Measurements from ENCODE around the gene RIPPLY2. TPM values are rescaled to one million over a fixed set of nuclear protein-coding genes. Genes with fewer than 3 reads are reported as not detected.

RIPPLY2 gene
- total and polyA plus RNA-seq, 9 of the 15 experiments (the other 6 are each of a cell fraction or from before 2014, with no cell fraction given), result not detected

DNA sequence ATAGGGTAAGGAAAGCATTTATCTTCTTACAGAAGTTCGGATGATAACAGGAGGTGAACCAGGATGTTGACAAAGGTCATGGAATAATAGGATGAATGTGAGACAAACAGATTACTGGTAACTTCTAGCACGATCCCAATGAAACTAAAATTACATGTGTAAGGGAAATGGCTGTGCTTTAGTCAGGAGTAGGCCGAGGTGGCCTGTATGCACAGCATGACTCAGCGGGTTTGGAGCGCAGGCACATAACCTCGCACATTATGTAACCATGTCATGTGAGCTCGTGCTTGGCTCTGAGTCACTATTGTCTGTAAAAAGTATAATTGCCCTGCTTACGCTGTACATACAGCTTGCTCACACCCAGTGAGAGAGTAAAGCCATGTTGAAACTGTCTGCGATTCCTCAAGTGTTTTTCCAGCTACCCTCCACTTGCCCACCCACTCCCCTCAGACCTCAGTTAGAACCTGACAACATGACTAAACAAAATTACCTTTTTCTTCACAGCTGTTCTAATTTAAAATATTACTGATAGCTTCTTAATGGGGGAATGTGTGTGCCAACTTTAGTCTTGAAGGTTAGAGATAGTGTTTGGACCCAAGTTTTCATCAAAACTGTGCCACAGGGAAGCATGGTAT is 14.5 kb downstream of the RIPPLY2 start (continued):
- TF ChIP-seq, protein P1, sequence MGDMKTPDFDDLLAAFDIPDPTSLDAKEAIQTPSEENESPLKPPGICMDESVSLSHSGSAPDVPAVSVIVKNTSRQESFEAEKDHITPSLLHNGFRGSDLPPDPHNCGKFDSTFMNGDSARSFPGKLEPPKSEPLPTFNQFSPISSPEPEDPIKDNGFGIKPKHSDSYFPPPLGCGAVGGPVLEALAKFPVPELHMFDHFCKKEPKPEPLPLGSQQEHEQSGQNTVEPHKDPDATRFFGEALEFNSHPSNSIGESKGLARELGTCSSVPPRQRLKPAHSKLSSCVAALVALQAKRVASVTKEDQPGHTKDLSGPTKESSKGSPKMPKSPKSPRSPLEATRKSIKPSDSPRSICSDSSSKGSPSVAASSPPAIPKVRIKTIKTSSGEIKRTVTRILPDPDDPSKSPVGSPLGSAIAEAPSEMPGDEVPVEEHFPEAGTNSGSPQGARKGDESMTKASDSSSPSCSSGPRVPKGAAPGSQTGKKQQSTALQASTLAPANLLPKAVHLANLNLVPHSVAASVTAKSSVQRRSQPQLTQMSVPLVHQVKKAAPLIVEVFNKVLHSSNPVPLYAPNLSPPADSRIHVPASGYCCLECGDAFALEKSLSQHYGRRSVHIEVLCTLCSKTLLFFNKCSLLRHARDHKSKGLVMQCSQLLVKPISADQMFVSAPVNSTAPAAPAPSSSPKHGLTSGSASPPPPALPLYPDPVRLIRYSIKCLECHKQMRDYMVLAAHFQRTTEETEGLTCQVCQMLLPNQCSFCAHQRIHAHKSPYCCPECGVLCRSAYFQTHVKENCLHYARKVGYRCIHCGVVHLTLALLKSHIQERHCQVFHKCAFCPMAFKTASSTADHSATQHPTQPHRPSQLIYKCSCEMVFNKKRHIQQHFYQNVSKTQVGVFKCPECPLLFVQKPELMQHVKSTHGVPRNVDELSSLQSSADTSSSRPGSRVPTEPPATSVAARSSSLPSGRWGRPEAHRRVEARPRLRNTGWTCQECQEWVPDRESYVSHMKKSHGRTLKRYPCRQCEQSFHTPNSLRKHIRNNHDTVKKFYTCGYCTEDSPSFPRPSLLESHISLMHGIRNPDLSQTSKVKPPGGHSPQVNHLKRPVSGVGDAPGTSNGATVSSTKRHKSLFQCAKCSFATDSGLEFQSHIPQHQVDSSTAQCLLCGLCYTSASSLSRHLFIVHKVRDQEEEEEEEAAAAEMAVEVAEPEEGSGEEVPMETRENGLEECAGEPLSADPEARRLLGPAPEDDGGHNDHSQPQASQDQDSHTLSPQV (IDR thresholded peaks at IDR 0.05), result peak; percentile 98
- TF ChIP-seq ZNF384 (IDR thresholded peaks at IDR 0.05; ENCODE audit: low read depth, low read length), result no peak
- TF ChIP-seq, protein P2, sequence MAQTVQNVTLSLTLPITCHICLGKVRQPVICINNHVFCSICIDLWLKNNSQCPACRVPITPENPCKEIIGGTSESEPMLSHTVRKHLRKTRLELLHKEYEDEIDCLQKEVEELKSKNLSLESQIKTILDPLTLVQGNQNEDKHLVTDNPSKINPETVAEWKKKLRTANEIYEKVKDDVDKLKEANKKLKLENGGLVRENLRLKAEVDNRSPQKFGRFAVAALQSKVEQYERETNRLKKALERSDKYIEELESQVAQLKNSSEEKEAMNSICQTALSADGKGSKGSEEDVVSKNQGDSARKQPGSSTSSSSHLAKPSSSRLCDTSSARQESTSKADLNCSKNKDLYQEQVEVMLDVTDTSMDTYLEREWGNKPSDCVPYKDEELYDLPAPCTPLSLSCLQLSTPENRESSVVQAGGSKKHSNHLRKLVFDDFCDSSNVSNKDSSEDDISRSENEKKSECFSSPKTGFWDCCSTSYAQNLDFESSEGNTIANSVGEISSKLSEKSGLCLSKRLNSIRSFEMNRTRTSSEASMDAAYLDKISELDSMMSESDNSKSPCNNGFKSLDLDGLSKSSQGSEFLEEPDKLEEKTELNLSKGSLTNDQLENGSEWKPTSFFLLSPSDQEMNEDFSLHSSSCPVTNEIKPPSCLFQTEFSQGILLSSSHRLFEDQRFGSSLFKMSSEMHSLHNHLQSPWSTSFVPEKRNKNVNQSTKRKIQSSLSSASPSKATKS (CRISPR knock-in tag; IDR thresholded peaks at IDR 0.05), result no peak
- TF ChIP-seq, protein P3, sequence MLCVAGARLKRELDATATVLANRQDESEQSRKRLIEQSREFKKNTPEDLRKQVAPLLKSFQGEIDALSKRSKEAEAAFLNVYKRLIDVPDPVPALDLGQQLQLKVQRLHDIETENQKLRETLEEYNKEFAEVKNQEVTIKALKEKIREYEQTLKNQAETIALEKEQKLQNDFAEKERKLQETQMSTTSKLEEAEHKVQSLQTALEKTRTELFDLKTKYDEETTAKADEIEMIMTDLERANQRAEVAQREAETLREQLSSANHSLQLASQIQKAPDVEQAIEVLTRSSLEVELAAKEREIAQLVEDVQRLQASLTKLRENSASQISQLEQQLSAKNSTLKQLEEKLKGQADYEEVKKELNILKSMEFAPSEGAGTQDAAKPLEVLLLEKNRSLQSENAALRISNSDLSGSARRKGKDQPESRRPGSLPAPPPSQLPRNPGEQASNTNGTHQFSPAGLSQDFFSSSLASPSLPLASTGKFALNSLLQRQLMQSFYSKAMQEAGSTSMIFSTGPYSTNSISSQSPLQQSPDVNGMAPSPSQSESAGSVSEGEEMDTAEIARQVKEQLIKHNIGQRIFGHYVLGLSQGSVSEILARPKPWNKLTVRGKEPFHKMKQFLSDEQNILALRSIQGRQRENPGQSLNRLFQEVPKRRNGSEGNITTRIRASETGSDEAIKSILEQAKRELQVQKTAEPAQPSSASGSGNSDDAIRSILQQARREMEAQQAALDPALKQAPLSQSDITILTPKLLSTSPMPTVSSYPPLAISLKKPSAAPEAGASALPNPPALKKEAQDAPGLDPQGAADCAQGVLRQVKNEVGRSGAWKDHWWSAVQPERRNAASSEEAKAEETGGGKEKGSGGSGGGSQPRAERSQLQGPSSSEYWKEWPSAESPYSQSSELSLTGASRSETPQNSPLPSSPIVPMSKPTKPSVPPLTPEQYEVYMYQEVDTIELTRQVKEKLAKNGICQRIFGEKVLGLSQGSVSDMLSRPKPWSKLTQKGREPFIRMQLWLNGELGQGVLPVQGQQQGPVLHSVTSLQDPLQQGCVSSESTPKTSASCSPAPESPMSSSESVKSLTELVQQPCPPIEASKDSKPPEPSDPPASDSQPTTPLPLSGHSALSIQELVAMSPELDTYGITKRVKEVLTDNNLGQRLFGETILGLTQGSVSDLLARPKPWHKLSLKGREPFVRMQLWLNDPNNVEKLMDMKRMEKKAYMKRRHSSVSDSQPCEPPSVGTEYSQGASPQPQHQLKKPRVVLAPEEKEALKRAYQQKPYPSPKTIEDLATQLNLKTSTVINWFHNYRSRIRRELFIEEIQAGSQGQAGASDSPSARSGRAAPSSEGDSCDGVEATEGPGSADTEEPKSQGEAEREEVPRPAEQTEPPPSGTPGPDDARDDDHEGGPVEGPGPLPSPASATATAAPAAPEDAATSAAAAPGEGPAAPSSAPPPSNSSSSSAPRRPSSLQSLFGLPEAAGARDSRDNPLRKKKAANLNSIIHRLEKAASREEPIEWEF (CRISPR knock-in tag; IDR thresholded peaks at IDR 0.05), result 0 out of 2 replicates have a peak, but pooled peaks have one; percentile 80
- TF ChIP-seq ZNF76 (CRISPR knock-in tag; IDR thresholded peaks at IDR 0.05; ENCODE audit: borderline replicate concordance), result no peak
- peak; percentile 92 for TF ChIP-seq NFE2L1 (tag; IDR thresholded peaks at IDR 0.05; ENCODE audit: borderline replicate concordance, low read depth)
- TF ChIP-seq SMARCA4 (IDR thresholded peaks at IDR 0.05), result no peak
- TF ChIP-seq, protein P4, sequence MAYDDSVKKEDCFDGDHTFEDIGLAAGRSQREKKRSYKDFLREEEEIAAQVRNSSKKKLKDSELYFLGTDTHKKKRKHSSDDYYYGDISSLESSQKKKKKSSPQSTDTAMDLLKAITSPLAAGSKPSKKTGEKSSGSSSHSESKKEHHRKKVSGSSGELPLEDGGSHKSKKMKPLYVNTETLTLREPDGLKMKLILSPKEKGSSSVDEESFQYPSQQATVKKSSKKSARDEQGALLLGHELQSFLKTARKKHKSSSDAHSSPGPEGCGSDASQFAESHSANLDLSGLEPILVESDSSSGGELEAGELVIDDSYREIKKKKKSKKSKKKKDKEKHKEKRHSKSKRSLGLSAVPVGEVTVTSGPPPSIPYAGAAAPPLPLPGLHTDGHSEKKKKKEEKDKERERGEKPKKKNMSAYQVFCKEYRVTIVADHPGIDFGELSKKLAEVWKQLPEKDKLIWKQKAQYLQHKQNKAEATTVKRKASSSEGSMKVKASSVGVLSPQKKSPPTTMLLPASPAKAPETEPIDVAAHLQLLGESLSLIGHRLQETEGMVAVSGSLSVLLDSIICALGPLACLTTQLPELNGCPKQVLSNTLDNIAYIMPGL (CRISPR knock-in tag; IDR thresholded peaks at IDR 0.05), result no peak
- TF ChIP-seq ZNF23 (CRISPR knock-in tag; IDR thresholded peaks at IDR 0.05), result no peak
- TF ChIP-seq SIN3A (IDR thresholded peaks at IDR 0.05; ENCODE audit: borderline replicate concordance in 2 of 2, control insufficient read depth in 1 of 2, low read depth in 2 of 2, low read length in 2 of 2), result 0 out of 4 replicates have a peak, but pooled peaks of 1 of the 2 experiments have one; percentile 14
- no peak for TF ChIP-seq NR2F6 (CRISPR knock-in tag; IDR thresholded peaks at IDR 0.05)
- no peak for TF ChIP-seq KAT8 (IDR thresholded peaks at IDR 0.05; ENCODE audit: low read depth)
- TF ChIP-seq ATF1 (CRISPR knock-in tag; IDR thresholded peaks at IDR 0.05), result no peak
- 0 out of 2 replicates have a peak, but pooled peaks have one; percentile 20 for TF ChIP-seq ATF1 (tag; IDR thresholded peaks at IDR 0.05)
- TF ChIP-seq CAMTA2 (CRISPR knock-in tag; conservative IDR thresholded peaks at IDR 0.05), result no peak
